Keratinocyte (primary cell): ENCODE results near the gene MMRN2. TPM values are rescaled to one million over a fixed set of nuclear protein-coding genes. Genes with fewer than 3 reads are reported as not detected.
A peak's percentile ranks its signal among the peaks of the same experiment; 100 is the strongest.

Experiments
- DNase-seq: peaks from one replicate; pipeline ENCODE4 v3.0.0-alpha.2; 2011; ENCODE audit warnings: low read depth, missing footprints, low spot score
- FAIRE-seq: peaks from 2 replicates; lab custom pipeline; 2011; peaks lifted over from hg19 to GRCh38; lab: Jason Lieb, UNC
- H2AFZ ChIP-seq: 2 replicates; pipeline ENCODE4 v1.6.0; 2012; ENCODE audit warnings: low read length, control low read depth, inconsistent platforms; ENCODE audit not compliant: control insufficient read depth
- H3K27ac ChIP-seq: 2 replicates; pipeline ENCODE4 v1.5.1; 2011; ENCODE audit warnings: low read length; ENCODE audit not compliant: control insufficient read depth, insufficient read depth
- H3K27me3 ChIP-seq: 3 replicates; pipeline ENCODE4 v1.6.0; 2011; ENCODE audit warnings: low read length; ENCODE audit not compliant: control insufficient read depth, insufficient read depth; ENCODE audit errors: extremely low read depth
- H3K36me3 ChIP-seq, 2 experiments: 2 replicates in 1 of 2; 3 replicates in 1 of 2; pipeline ENCODE4 v1.5.1; 2011; ENCODE audit warnings: low read length in 2 of 2, mild to moderate bottlenecking in 1 of 2; ENCODE audit not compliant: control insufficient read depth in 2 of 2, insufficient read depth in 2 of 2; ENCODE audit errors: extremely low read depth in 1 of 2
- H3K4me1 ChIP-seq: 3 replicates; pipeline ENCODE4 v1.5.1; 2011; ENCODE audit warnings: low read length; ENCODE audit not compliant: control insufficient read depth, insufficient read depth; ENCODE audit errors: extremely low read depth
- H3K4me2 ChIP-seq: 3 replicates; pipeline ENCODE4 v1.6.0; 2011; ENCODE audit warnings: low read depth, low read length; ENCODE audit not compliant: control insufficient read depth, insufficient read depth; ENCODE audit errors: extremely low read depth
- H3K4me3 ChIP-seq, 3 experiments: fragments of 200-600 bp in 1 of 3; sonication (generic) in 1 of 3; 2 replicates in 2 of 3; 3 replicates in 1 of 3; pipeline ENCODE4 v1.5.1; 2011 to 2016; ENCODE audit warnings: low read length in 3 of 3, mild to moderate bottlenecking in 3 of 3, control low read depth in 2 of 3, inconsistent platforms in 1 of 3, low read depth in 1 of 3, mixed read lengths in 1 of 3, mixed run types in 1 of 3, moderate library complexity in 1 of 3; ENCODE audit not compliant: control insufficient read depth in 2 of 3, insufficient read depth in 2 of 3; ENCODE audit errors: extremely low read depth in 1 of 3
- H3K79me2 ChIP-seq: 2 replicates; pipeline ENCODE4 v1.6.0; 2012; ENCODE audit warnings: low read length; ENCODE audit not compliant: control insufficient read depth, insufficient read depth
- H3K9ac ChIP-seq: 3 replicates; pipeline ENCODE4 v1.6.0; 2011; ENCODE audit warnings: low read length; ENCODE audit not compliant: control insufficient read depth, insufficient read depth; ENCODE audit errors: extremely low read depth
- H3K9me1 ChIP-seq: 3 replicates; pipeline ENCODE4 v1.6.0; 2011; ENCODE audit warnings: low read length; ENCODE audit not compliant: control insufficient read depth, insufficient read depth; ENCODE audit errors: extremely low read depth
- H3K9me3 ChIP-seq: 2 replicates; pipeline ENCODE4 v1.5.1; 2012; ENCODE audit warnings: low read depth, low read length; ENCODE audit not compliant: control insufficient read depth
- H4K20me1 ChIP-seq: 3 replicates; pipeline ENCODE4 v1.6.0; 2011; ENCODE audit warnings: low read length; ENCODE audit not compliant: control insufficient read depth, insufficient read depth; ENCODE audit errors: extremely low read depth
- CTCF ChIP-seq, 3 experiments: IDR thresholded peaks in 1 of 3; conservative IDR thresholded peaks in 1 of 3; optimal IDR thresholded peaks in 1 of 3; 2 replicates in 2 of 3; 3 replicates in 1 of 3; pipeline versions ENCODE3 to v1.5.1; 2011; ENCODE audit warnings: low read length in 3 of 3, mild to moderate bottlenecking in 3 of 3, moderate library complexity in 2 of 3, control low read depth in 1 of 3, inconsistent platforms in 1 of 3; ENCODE audit not compliant: insufficient read depth in 2 of 3; ENCODE audit errors: extremely low read depth in 1 of 3
- EZH2 ChIP-seq: IDR thresholded peaks from one replicate; pipeline ENCODE4 v1.6.1; 2012; ENCODE audit warnings: inconsistent platforms, mild to moderate bottlenecking, low read length, moderate library complexity
- dilution Hi-C: fragments of 300-500 bp; cut with MboI; formaldehyde crosslinking; loops from one replicate; pipeline ENCODE4 v1.7.0; 2020; ENCODE audit warnings: low sequenced_read_pairs; ENCODE audit not compliant: extremely low pct_ligation_motif_present
- polyA plus RNA-seq, 5 experiments: library from polyadenylated mRNA; depleted of rRNA in 3 of 5; stranded (reverse) in 3 of 5; stranded (forward) in 1 of 5; unstranded in 1 of 5; fragments of >200 nt; gene quantifications; 1 replicate in 1 of 5; 2 replicates in 3 of 5; 3 replicates in 1 of 5; pipeline versions ENCODE4 v1.2.1 to v1.2.3, GENCODE V29; 2011 to 2012; ENCODE audit warnings: missing spikeins in 2 of 5, low read depth in 1 of 5, low replicate concordance in 1 of 5

MMRN2 gene
- polyA plus RNA-seq, 1 donor (not counting 4 experiments of a cell fraction or from before 2014, with no cell fraction given), result 13.8 TPM

GRCh38 chr10:86946213-86947155, 10.9 kb downstream of the MMRN2 start:
- Histone ChIP-seq H3K27ac (no peak overlapping the region), H3K9ac (no peak overlapping the region), H3K9me3 (no peaks in the 10 kb centered on the region), H4K20me1 (no peaks in the 10 kb centered on the region), H2AFZ (no peak overlapping the region), H3K36me3 (peaks cover 0 to 1% of the 10 kb centered on the region in 2 experiments), H3K27me3 (no peaks in the 10 kb centered on the region), H3K79me2 (no peaks in the 10 kb centered on the region), H3K9me1 (no peaks in the 10 kb centered on the region), H3K4me3 (no peak overlapping the region), H3K4me2 (no peak overlapping the region), H3K4me1 (no peaks in the 10 kb centered on the region)
- TF ChIP-seq CTCF (optimal IDR thresholded peaks at IDR 0.05 in 1 of 3, IDR thresholded peaks at IDR 0.05 in 1 of 3, conservative IDR thresholded peaks at IDR 0.05 in 1 of 3; ENCODE audit: extremely low read depth in 1 of 3, insufficient read depth in 2 of 3, low read length in 3 of 3) (no peak), EZH2 (no peak)
- FAIRE-seq, result no peak
- dilution Hi-C loops, result no loop called here
- DNase-seq, result no peak

- Histone ChIP-seq H3K4me1 (no peaks in the 10 kb centered on the region), H3K27me3 (no peaks in the 10 kb centered on the region), H4K20me1 (no peaks in the 10 kb centered on the region), H3K9me3 (no peaks in the 10 kb centered on the region), H2AFZ (no peak overlapping the region), H3K36me3 (peaks cover 0 to 4% of the 10 kb centered on the region in 2 experiments), H3K9me1 (no peaks in the 10 kb centered on the region), H3K4me2 (no peak overlapping the region), H3K79me2 (no peaks in the 10 kb centered on the region), H3K27ac (no peak overlapping the region), H3K9ac (no peak overlapping the region), H3K4me3 (no peak overlapping the region)
- TF ChIP-seq EZH2 (no peak), CTCF (optimal IDR thresholded peaks at IDR 0.05 in 1 of 3, IDR thresholded peaks at IDR 0.05 in 1 of 3, conservative IDR thresholded peaks at IDR 0.05 in 1 of 3; ENCODE audit: extremely low read depth in 1 of 3, insufficient read depth in 2 of 3, low read length in 3 of 3) (peak in 1 of 3 experiments; percentile 18)
- FAIRE-seq (no peak), DNase-seq (no peak)
- dilution Hi-C loops, result no loop called here
These were observed 11.8 kb downstream of the MMRN2 start for GRCh38 chr10:86945361-86946212.
